ENCODE measurements around the gene PDLIM5.
A peak's percentile ranks its signal among the peaks of the same experiment; 100 is the strongest.

PDLIM5 gene

DNA sequence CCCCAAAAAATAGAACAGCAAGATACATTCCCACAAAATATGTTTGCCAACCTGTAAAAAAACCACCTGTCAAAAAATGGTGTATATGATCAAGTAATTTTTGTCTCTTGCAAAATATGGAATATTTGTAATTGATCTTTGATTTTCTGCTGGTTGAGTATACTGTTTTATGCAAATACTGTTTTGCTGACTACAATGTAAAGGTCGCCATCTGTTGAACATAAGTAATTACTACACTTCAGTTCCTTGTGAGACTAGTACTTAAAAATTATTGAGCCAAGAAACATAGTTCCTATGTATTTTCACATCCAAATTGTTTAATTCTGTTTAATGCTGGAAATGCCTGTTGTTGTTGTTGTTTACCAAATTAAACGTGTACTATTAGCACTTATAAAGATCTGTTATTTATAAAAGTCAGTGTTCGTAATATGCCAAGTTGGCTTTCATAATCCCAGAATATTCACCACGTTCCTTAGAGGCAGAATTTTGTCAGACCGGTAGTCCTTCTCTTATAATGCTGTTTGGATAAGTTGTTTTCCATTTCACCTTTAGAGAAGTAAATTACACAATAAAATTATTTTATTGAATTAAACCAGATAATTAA, 144.2 kb downstream of the PDLIM5 start:
- H3K4me2 ChIP-seq (ENCODE audit: low read length), result no peak overlapping the region
- H3K79me1 ChIP-seq (ENCODE audit: low read length), result no peaks in the 10 kb centered on the region
- no peak overlapping the region for H2BK120ac ChIP-seq (ENCODE audit: low read depth, low read length)

DNA sequence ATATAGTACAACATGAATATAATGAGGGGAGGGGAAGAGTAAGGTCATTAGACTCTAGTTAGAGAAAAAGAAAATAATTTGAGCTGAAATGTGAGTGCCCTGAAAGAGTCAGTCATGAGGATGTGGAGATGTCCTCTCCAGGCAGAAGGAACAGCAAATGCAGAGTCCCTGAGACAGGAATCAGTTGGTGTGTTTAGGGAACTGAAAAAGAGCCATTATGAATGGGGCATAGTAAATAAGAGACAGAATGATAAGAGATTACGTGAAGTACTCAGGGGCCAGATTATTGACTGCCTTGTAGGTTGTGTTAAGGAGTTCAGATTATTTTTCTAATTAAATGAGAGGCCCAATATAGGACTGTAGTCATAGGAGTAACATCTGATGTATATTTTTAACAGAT, 147.0 kb downstream of the PDLIM5 start:
- no peak overlapping the region for H3K4me2 ChIP-seq (ENCODE audit: low read length)
- no peak overlapping the region for H2AK5ac ChIP-seq (ENCODE audit: low read length)
- no peak overlapping the region for H4K5ac ChIP-seq (ENCODE audit: low read length)
- H3K36me3 ChIP-seq (ENCODE audit: control insufficient read depth, insufficient read depth, low read length), result no peaks in the 10 kb centered on the region
- no peak for DNase-seq
- no peak overlapping the region for H3K27ac ChIP-seq (ENCODE audit: low read depth, low read length)
- H3K79me1 ChIP-seq (ENCODE audit: low read length), result no peaks in the 10 kb centered on the region
- H3K18ac ChIP-seq (ENCODE audit: low read length), result no peak overlapping the region
- no peak overlapping the region for H3K56ac ChIP-seq (ENCODE audit: low read length)
- no peak overlapping the region for H3K23ac ChIP-seq (ENCODE audit: low read length)
- H2BK15ac ChIP-seq (replicated peaks; ENCODE audit: low read depth), result no peak overlapping the region
- no peaks in the 10 kb centered on the region for H3K4me1 ChIP-seq (ENCODE audit: control insufficient read depth, low read depth, low read length)
- no CpG with 5 or more reads among the region's 1 CpG for whole genome bisulfite sequencing (ENCODE audit: extremely low coverage, insufficient coverage, low lambda C conversion rate)
- H3K27me3 ChIP-seq (ENCODE audit: insufficient read depth, low read length, poor library complexity), result no peaks in the 10 kb centered on the region
- H3K4ac ChIP-seq (ENCODE audit: low read depth, low read length), result no peak overlapping the region
- H4K8ac ChIP-seq (ENCODE audit: low read depth, low read length), result no peak overlapping the region
- H3K4me3 ChIP-seq (ENCODE audit: low read length), result no peak overlapping the region
- no peak overlapping the region for H2BK120ac ChIP-seq (ENCODE audit: low read depth, low read length)
- H3K9ac ChIP-seq (ENCODE audit: low read length), result no peak overlapping the region
- H2BK5ac ChIP-seq (ENCODE audit: low read length), result no peak overlapping the region
- H3K79me2 ChIP-seq (ENCODE audit: control insufficient read depth, insufficient read depth, low read length), result no peaks in the 10 kb centered on the region

More for the DNA sequence above, 144.2 kb downstream of the PDLIM5 start:
- H3K4me3 ChIP-seq (ENCODE audit: low read length), result no peak overlapping the region
- H3K4me1 ChIP-seq (ENCODE audit: control insufficient read depth, low read depth, low read length), result no peaks in the 10 kb centered on the region
- H3K56ac ChIP-seq (ENCODE audit: low read length), result no peak overlapping the region
- no peaks in the 10 kb centered on the region for H3K27me3 ChIP-seq (ENCODE audit: insufficient read depth, low read length, poor library complexity)
- no peaks in the 10 kb centered on the region for H3K36me3 ChIP-seq (ENCODE audit: control insufficient read depth, insufficient read depth, low read length)
- H4K5ac ChIP-seq (ENCODE audit: low read length), result no peak overlapping the region
- no peak overlapping the region for H3K27ac ChIP-seq (ENCODE audit: low read depth, low read length)
- H4K8ac ChIP-seq (ENCODE audit: low read depth, low read length), result no peak overlapping the region
- H3K4ac ChIP-seq (ENCODE audit: low read depth, low read length), result no peak overlapping the region
- no peaks in the 10 kb centered on the region for H3K79me2 ChIP-seq (ENCODE audit: control insufficient read depth, insufficient read depth, low read length)
- H2BK15ac ChIP-seq (replicated peaks; ENCODE audit: low read depth), result no peak overlapping the region
- no peak overlapping the region for H3K9ac ChIP-seq (ENCODE audit: low read length)
- H3K23ac ChIP-seq (ENCODE audit: low read length), result no peak overlapping the region
- peak; percentile 57 for DNase-seq
- no CpG with 5 or more reads among the region's 5 CpGs for WGBS (ENCODE audit: extremely low coverage, insufficient coverage, low lambda C conversion rate)
- no peak overlapping the region for H2BK5ac ChIP-seq (ENCODE audit: low read length)
- no peak overlapping the region for H2AK5ac ChIP-seq (ENCODE audit: low read length)
- H3K18ac ChIP-seq (ENCODE audit: low read length), result no peak overlapping the region

DNA sequence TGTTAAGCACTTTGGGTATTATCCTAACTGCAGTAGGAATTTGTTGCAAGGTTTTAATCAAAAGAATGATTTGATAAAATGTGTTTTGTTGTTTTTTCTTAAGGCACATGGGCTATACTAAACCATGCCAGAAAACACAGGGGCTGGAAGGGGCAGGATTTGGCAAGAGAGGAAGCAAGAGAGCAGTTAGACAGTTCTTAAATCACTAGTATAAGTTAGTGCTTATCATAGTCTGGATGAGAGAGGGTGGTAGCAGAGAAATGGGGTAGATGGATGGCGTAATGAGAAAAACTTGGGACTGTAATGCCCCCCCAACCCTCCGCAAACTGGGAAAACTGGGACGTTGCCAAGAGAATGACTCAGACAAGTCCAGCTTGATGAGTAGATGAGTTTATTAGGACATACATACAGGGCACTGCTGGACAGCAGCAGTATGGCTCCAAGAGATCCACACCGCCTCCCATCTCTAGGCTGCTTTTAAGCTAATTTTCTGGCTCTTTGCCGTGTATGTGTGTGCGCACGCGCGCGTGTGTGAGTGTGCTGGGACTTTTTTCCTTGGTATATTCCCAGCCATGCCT, 151.5 kb downstream of the PDLIM5 start:
- Histone ChIP-seq H2AK5ac (ENCODE audit: low read length) (no peak overlapping the region), H3K27ac (ENCODE audit: low read depth, low read length) (no peak overlapping the region), H3K36me3 (ENCODE audit: control insufficient read depth, insufficient read depth, low read length) (no peaks in the 10 kb centered on the region), H3K18ac (ENCODE audit: low read length) (no peak overlapping the region), H2BK15ac (replicated peaks; ENCODE audit: low read depth) (no peak overlapping the region), H2BK120ac (ENCODE audit: low read depth, low read length) (no peak overlapping the region), H2BK5ac (ENCODE audit: low read length) (no peak overlapping the region), H3K23ac (ENCODE audit: low read length) (no peak overlapping the region), H3K56ac (ENCODE audit: low read length) (no peak overlapping the region), H3K4me2 (ENCODE audit: low read length) (no peak overlapping the region), H3K4ac (ENCODE audit: low read depth, low read length) (no peak overlapping the region), H3K79me2 (ENCODE audit: control insufficient read depth, insufficient read depth, low read length) (no peaks in the 10 kb centered on the region), H3K79me1 (ENCODE audit: low read length) (no peaks in the 10 kb centered on the region), H4K5ac (ENCODE audit: low read length) (no peak overlapping the region), H3K27me3 (ENCODE audit: insufficient read depth, low read length, poor library complexity) (no peaks in the 10 kb centered on the region), H4K8ac (ENCODE audit: low read depth, low read length) (no peak overlapping the region), H3K4me3 (ENCODE audit: low read length) (no peak overlapping the region), H3K9ac (ENCODE audit: low read length) (no peak overlapping the region), H3K4me1 (ENCODE audit: control insufficient read depth, low read depth, low read length) (no peaks in the 10 kb centered on the region)
- no CpG with 5 or more reads among the region's 10 CpGs for WGBS (ENCODE audit: extremely low coverage, insufficient coverage, low lambda C conversion rate)
- no peak for DNase-seq

DNA sequence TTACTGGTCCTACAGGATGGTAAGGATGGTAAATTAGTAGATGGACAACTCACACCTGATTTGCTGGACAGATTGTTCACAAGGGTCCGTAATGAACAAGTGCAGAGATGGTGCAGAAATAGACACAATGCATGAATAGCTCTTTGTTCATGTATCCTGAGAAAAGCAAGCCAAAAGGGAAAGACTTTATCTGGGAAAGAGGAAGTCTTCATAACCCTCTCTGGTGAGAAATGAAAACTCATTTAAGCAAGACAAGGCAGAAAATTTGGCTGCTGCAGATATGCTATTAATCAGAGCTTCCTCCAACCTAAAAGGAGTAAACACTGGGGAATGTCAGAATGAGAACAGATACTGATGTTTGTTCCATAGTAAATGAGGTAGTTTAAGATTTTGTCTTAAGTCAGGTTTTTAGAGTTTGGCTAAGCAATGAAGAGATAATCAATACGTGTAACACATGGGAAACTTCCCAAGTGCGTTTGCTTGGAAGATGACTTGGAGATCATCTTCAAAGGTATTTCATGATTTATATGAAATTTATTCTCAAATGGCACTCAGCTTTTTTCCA, 153.6 kb downstream of the PDLIM5 start:
- Histone ChIP-seq H2AK5ac (ENCODE audit: low read length) (no peak overlapping the region), H3K18ac (ENCODE audit: low read length) (no peak overlapping the region), H2BK5ac (ENCODE audit: low read length) (no peak overlapping the region), H3K23ac (ENCODE audit: low read length) (no peak overlapping the region), H3K9ac (ENCODE audit: low read length) (no peak overlapping the region), H3K4me3 (ENCODE audit: low read length) (no peak overlapping the region), H3K4me2 (ENCODE audit: low read length) (no peak overlapping the region), H3K4me1 (ENCODE audit: control insufficient read depth, low read depth, low read length) (no peaks in the 10 kb centered on the region), H3K79me1 (ENCODE audit: low read length) (no peaks in the 10 kb centered on the region), H2BK120ac (ENCODE audit: low read depth, low read length) (no peak overlapping the region), H3K79me2 (ENCODE audit: control insufficient read depth, insufficient read depth, low read length) (no peaks in the 10 kb centered on the region), H2BK15ac (replicated peaks; ENCODE audit: low read depth) (no peak overlapping the region), H3K4ac (ENCODE audit: low read depth, low read length) (no peak overlapping the region), H3K27ac (ENCODE audit: low read depth, low read length) (no peak overlapping the region), H3K27me3 (ENCODE audit: insufficient read depth, low read length, poor library complexity) (no peaks in the 10 kb centered on the region), H4K5ac (ENCODE audit: low read length) (no peak overlapping the region), H3K56ac (ENCODE audit: low read length) (no peak overlapping the region), H3K36me3 (ENCODE audit: control insufficient read depth, insufficient read depth, low read length) (no peaks in the 10 kb centered on the region), H4K8ac (ENCODE audit: low read depth, low read length) (no peak overlapping the region)
- no CpG with 5 or more reads among the region's 3 CpGs for WGBS (ENCODE audit: extremely low coverage, insufficient coverage, low lambda C conversion rate)
- no peak for DNase-seq

DNA sequence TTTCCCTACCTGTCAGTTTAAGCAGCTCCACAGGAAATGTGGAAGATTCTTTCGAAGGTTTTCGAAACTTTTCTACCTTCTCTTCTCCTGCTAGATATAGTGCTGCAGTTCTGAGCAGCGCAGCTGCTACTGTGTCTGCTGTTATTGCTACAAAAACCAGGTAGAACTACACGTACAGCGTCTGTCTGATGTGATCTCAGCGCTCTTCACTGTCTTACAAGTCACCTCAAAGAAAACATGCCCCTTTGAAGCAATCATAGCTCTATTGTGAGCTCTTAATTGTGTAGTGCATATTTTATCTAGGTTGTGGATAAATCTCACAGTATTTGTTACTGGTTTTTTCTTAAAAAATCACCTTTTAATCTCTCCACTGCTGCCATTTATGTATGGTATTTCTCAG, 158.4 kb downstream of the PDLIM5 start:
- Histone ChIP-seq H3K9ac (ENCODE audit: low read length) (no peak overlapping the region), H3K27me3 (ENCODE audit: insufficient read depth, low read length, poor library complexity) (no peaks in the 10 kb centered on the region), H2BK15ac (replicated peaks; ENCODE audit: low read depth) (no peak overlapping the region), H3K4me1 (ENCODE audit: control insufficient read depth, low read depth, low read length) (no peaks in the 10 kb centered on the region), H3K56ac (ENCODE audit: low read length) (no peak overlapping the region), H4K8ac (ENCODE audit: low read depth, low read length) (no peak overlapping the region), H3K4me3 (ENCODE audit: low read length) (no peak overlapping the region), H3K36me3 (ENCODE audit: control insufficient read depth, insufficient read depth, low read length) (no peaks in the 10 kb centered on the region), H3K27ac (ENCODE audit: low read depth, low read length) (no peak overlapping the region), H3K4me2 (ENCODE audit: low read length) (no peak overlapping the region), H3K79me2 (ENCODE audit: control insufficient read depth, insufficient read depth, low read length) (no peaks in the 10 kb centered on the region), H3K23ac (ENCODE audit: low read length) (no peak overlapping the region), H2AK5ac (ENCODE audit: low read length) (no peak overlapping the region), H4K5ac (ENCODE audit: low read length) (no peak overlapping the region), H2BK5ac (ENCODE audit: low read length) (no peak overlapping the region), H2BK120ac (ENCODE audit: low read depth, low read length) (no peak overlapping the region), H3K4ac (ENCODE audit: low read depth, low read length) (no peak overlapping the region), H3K18ac (ENCODE audit: low read length) (no peak overlapping the region), H3K79me1 (ENCODE audit: low read length) (no peaks in the 10 kb centered on the region)
- WGBS (ENCODE audit: extremely low coverage, insufficient coverage, low lambda C conversion rate), result no CpG with 5 or more reads among the region's 6 CpGs
- no peak for DNase-seq

DNA sequence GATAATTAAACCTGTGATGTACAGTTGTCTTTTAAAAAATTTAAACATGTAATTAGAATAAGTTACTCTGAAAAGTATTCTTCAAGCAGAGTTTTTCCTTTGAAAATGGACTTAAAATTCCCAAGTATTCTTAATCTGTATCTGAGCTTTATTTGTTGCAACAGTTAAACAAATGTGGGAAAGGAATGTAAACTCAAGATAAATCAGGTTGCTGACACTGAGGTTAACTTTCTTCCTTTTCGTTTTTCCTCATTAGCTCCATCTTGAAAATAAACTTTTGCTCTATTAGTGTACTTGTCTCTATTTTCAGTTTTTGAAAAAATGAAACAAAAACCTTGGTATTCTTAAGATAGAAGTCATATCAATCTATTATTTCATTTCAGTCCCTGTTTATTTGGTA, 161.5 kb downstream of the PDLIM5 start:
- Histone ChIP-seq H3K4me3 (ENCODE audit: low read length) (no peak overlapping the region), H3K4me2 (ENCODE audit: low read length) (no peak overlapping the region), H3K27ac (ENCODE audit: low read depth, low read length) (no peak overlapping the region), H4K5ac (ENCODE audit: low read length) (no peak overlapping the region), H2AK5ac (ENCODE audit: low read length) (no peak overlapping the region), H2BK15ac (replicated peaks; ENCODE audit: low read depth) (no peak overlapping the region), H3K79me2 (ENCODE audit: control insufficient read depth, insufficient read depth, low read length) (no peaks in the 10 kb centered on the region), H2BK120ac (ENCODE audit: low read depth, low read length) (no peak overlapping the region), H3K27me3 (ENCODE audit: insufficient read depth, low read length, poor library complexity) (no peaks in the 10 kb centered on the region), H4K8ac (ENCODE audit: low read depth, low read length) (no peak overlapping the region), H3K18ac (ENCODE audit: low read length) (no peak overlapping the region), H3K79me1 (ENCODE audit: low read length) (no peaks in the 10 kb centered on the region), H3K56ac (ENCODE audit: low read length) (no peak overlapping the region), H3K36me3 (ENCODE audit: control insufficient read depth, insufficient read depth, low read length) (no peaks in the 10 kb centered on the region), H2BK5ac (ENCODE audit: low read length) (no peak overlapping the region), H3K23ac (ENCODE audit: low read length) (no peak overlapping the region), H3K4ac (ENCODE audit: low read depth, low read length) (no peak overlapping the region), H3K9ac (ENCODE audit: low read length) (no peak overlapping the region), H3K4me1 (ENCODE audit: control insufficient read depth, low read depth, low read length) (no peaks in the 10 kb centered on the region)
- WGBS (ENCODE audit: extremely low coverage, insufficient coverage, low lambda C conversion rate), result no CpG with 5 or more reads among the region's 1 CpG
- no peak for DNase-seq
